Stimulated activated naive B cell treated with anti-CD40 and anti-IgM and Interleukin-4, amounts not matched to agents 10 μg/mL and 1 μg/mL and 100 μg/mL, for 72 hours (primary cell): ENCODE measurements around the gene OPTC.
"Not testable (repeated sequence)": the region's sequence is repeated elsewhere in the genome, so short reads cannot be mapped to it uniquely, and the experiment has no call there.

Source experiments
- ATAC-seq, 2 donors: fragments of 150-1000 bp; cut with Tn5 transposase; replicated peaks; 2 replicates each; pipeline ENCODE4 v1.10.0; 2021; ENCODE audit warnings: moderate library complexity in 1 of 2
- DNase-seq: peaks from one replicate; pipeline ENCODE4 v3.0.0; 2021
- H3K27ac Mint-ChIP-seq: one replicate; pipeline ENCODE4 v1.8.0; 2022; ENCODE audit warnings: mild to moderate bottlenecking, mixed read lengths
- H3K27me3 Mint-ChIP-seq, 2 donors: one replicate each; pipeline ENCODE4 v1.8.0; 2022; ENCODE audit warnings: mixed read lengths in 2 of 2
- H3K36me3 Mint-ChIP-seq, 2 donors: one replicate each; pipeline ENCODE4 v1.8.0; 2022; ENCODE audit warnings: mixed read lengths in 2 of 2, mild to moderate bottlenecking in 1 of 2
- H3K4me1 Mint-ChIP-seq, 2 donors: one replicate each; pipeline ENCODE4 v1.8.0; 2022; ENCODE audit warnings: mixed read lengths in 2 of 2, mild to moderate bottlenecking in 1 of 2
- H3K4me3 Mint-ChIP-seq, 2 donors: one replicate each; pipeline ENCODE4 v1.8.0; 2022; ENCODE audit warnings: mild to moderate bottlenecking in 2 of 2, mixed read lengths in 2 of 2, moderate library complexity in 1 of 2
- H3K9me3 Mint-ChIP-seq, 2 donors: one replicate each; pipeline ENCODE4 v1.8.0; 2022; ENCODE audit warnings: mixed read lengths in 2 of 2, mild to moderate bottlenecking in 1 of 2

Gene OPTC

DNA sequence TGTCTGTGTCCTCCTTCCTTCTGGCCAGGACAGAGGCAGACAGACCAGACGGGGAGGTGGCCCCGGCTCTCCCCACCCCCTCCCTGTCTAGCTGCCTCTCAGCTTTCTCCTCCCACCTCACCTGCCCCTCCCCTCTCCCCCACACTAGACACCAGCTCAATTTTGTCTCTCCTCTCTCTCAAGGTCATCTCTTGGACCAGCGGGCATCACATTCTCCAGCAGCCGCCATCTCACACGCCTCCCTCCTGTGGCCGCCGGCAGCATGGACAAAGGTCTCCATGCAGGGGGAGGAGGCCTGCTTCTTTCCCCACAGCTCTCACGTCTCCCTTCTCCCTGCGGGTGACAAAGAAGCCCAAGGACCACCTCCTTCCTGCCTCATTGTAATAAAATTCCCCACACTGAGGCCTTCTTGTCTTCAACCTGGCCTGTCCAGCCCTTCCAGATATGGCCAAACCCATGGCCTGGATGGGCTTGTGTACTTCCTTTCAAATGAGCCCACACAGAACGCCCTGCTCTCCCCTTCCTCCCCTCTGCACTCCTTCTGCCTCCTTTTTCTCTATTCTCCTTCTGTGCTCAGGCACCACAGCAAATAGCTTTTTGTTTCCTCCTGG is 14.6 kb downstream of the OPTC start:
- DNase-seq = no peak
- no peaks in the 10 kb centered on the region for H3K9me3 Mint-ChIP-seq
- peaks cover 3 to 4% of the 10 kb centered on the region in 2 donors for H3K27me3 Mint-ChIP-seq
- ATAC-seq = no peak
- H3K27ac Mint-ChIP-seq = no peak overlapping the region
- H3K4me1 Mint-ChIP-seq = peaks cover 12 to 21% of the 10 kb centered on the region in 2 donors
- H3K4me3 Mint-ChIP-seq = no peak overlapping the region
- H3K36me3 Mint-ChIP-seq = peaks cover 0 to 2% of the 10 kb centered on the region in 2 donors

DNA sequence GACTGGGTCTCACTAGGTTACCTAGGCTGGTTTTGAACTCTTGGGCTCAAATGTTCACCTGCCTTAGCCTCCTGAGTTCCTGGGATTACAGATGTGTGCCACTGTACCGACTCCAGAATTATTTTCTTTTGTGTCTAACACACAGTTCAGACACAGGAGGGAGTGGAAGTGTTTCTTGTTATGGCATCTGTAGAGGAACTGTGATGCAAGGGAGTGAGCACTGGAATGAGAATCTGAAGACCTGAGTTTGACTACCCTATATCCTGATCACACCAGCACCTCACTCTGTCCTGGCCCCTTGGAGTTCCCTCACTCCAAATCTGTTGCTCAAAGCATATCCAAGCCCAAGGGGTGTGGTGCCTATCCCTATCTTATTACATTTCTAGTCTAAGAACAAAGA is 15.2 kb downstream of the OPTC start:
- peaks cover 16 to 26% of the 10 kb centered on the region in 2 donors for H3K4me1 Mint-ChIP-seq

GRCh38 chr1:203511513-203511912 is 17.6 kb downstream of the OPTC start:
- Mint-ChIP-seq H3K4me1 (peaks cover 16 to 32% of the 10 kb centered on the region in 2 donors), H3K36me3 (no peaks in the 10 kb centered on the region), H3K4me3 (no peak overlapping the region), H3K27ac (no peak overlapping the region), H3K27me3 (peaks cover 7 to 10% of the 10 kb centered on the region in 2 donors), H3K9me3 (no peaks in the 10 kb centered on the region)
- ATAC-seq (no peak), DNase-seq (no peak)

More for the DNA sequence above, 15.2 kb downstream of the OPTC start:
- Mint-ChIP-seq H3K36me3 (peaks cover 0 to 2% of the 10 kb centered on the region in 2 donors), H3K27ac (no peak overlapping the region), H3K4me3 (no peak overlapping the region), H3K27me3 (no peaks in the 10 kb centered on the region), H3K9me3 (no peaks in the 10 kb centered on the region)
- ATAC-seq (no peak), DNase-seq (no peak)

- Mint-ChIP-seq H3K36me3 (no peaks in the 10 kb centered on the region), H3K4me1 (peaks cover 16 to 32% of the 10 kb centered on the region in 2 donors), H3K27ac (no peak overlapping the region), H3K9me3 (no peaks in the 10 kb centered on the region), H3K4me3 (no peak overlapping the region), H3K27me3 (peaks cover 7 to 10% of the 10 kb centered on the region in 2 donors)
- ATAC-seq (no peak), DNase-seq (no peak)
Measured at GRCh38 chr1:203511930-203512329, 18.0 kb downstream of the OPTC start.

DNA sequence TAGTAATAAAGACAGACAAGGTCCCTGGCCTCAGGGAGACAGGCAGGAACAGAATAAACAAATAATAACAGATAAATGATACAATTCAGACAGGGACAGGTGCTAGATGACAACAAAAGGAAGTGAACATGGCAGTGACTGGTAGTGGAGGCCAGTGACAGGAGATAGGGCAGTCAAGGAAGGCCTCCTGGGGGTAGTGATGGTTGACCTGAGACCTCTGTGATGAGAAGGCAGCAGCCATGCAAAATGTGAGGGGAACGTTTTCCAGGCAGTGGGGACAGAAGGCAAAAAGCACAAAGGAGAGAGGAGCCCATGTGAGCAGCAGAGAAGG is 18.5 kb downstream of the OPTC start:
- Mint-ChIP-seq H3K27me3 (peaks cover 7 to 10% of the 10 kb centered on the region in 2 donors), H3K27ac (peak overlapping the region; percentile 78), H3K36me3 (no peaks in the 10 kb centered on the region), H3K9me3 (no peaks in the 10 kb centered on the region), H3K4me1 (peaks cover 16 to 32% of the 10 kb centered on the region in 2 donors), H3K4me3 (no peak overlapping the region)
- ATAC-seq (peak in 1 of 2 donors; percentile 20), DNase-seq (no peak)

DNA sequence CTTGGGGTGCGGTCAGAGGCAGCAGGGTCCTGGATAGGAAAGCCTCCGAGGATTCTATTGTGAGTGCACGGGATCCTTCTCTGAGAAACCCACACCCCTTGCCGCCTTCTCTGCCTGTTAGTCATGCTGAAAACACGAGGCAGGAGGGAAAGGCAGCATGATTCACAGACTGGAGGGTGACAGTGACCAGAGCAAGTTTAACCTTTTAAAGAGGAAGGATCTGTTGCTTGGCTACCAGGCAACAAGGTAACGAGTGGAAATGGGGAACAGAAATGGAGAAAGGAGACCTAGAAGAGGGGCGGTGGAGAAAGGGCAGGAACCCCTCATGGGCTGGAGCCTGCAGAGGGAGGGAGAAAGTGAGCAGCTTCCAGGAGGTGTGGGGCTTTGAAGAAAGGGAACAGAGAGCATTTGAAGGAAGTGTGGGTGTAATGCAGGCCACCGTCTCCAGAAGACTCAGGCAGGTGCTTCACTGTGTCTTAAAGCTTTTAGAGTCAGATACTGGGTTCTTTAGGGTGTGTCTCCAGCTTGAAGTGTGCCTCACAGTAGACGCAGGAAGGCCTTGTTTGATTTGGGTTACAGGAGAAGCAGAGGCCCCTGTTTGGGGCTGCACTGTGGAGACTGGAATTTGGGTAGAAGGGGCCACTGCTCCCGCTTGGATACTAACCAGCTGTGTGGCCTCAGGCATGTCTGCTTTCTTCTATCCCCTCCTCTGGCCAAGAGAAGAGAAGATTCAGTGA is 19.1 kb downstream of the OPTC start:
- Mint-ChIP-seq H3K4me1 (peaks cover 16 to 32% of the 10 kb centered on the region in 2 donors), H3K9me3 (no peaks in the 10 kb centered on the region), H3K27me3 (peaks cover 7 to 10% of the 10 kb centered on the region in 2 donors), H3K27ac (peak overlapping the region; percentile 78), H3K36me3 (no peaks in the 10 kb centered on the region), H3K4me3 (no peak overlapping the region)
- peak; percentile 92 to 94 for ATAC-seq
- DNase-seq = peak; percentile 63

GRCh38 chr1:203513585-203514031 is 19.7 kb downstream of the OPTC start:
- Mint-ChIP-seq H3K27me3 (peaks cover 7 to 10% of the 10 kb centered on the region in 2 donors), H3K9me3 (no peaks in the 10 kb centered on the region), H3K27ac (peak overlapping the region; percentile 21), H3K4me1 (peaks cover 17 to 32% of the 10 kb centered on the region in 2 donors), H3K4me3 (no peak overlapping the region), H3K36me3 (no peaks in the 10 kb centered on the region)
- ATAC-seq (no peak), DNase-seq (no peak)

DNA sequence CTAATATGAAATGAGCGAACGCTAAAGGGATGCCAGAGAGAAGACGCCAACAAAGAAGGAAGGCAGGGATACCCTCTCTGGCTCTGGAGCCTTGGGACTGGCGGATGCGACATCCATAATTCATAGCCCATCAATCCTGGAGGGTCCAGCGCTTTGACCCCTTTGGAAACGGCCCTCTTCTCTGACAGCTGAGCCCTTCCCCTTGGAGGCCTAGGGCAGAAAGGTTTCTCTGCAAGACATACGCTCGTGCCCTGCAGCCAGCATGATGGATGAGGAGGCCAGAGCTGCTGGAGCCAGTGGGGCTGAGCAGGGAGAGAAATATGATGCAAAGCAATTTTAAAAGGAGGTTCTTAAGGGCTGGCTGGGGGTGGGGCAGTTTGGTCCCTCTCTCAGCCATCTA is 22.2 kb downstream of the OPTC start:
- ATAC-seq (no peak), DNase-seq (no peak)
- Mint-ChIP-seq H3K9me3 (no peaks in the 10 kb centered on the region), H3K4me3 (no peak overlapping the region), H3K36me3 (no peaks in the 10 kb centered on the region), H3K27me3 (peaks cover 7 to 10% of the 10 kb centered on the region in 2 donors), H3K27ac (no peak overlapping the region), H3K4me1 (peaks cover 18 to 32% of the 10 kb centered on the region in 2 donors)

GRCh38 chr1:203516906-203517305 is 23.0 kb downstream of the OPTC start:
- ATAC-seq = no peak
- H3K4me3 Mint-ChIP-seq = no peak overlapping the region
- no peak for DNase-seq
- H3K27me3 Mint-ChIP-seq = peaks cover 7 to 10% of the 10 kb centered on the region in 2 donors
- H3K27ac Mint-ChIP-seq = no peak overlapping the region
- peaks cover 18 to 27% of the 10 kb centered on the region in 2 donors for H3K4me1 Mint-ChIP-seq
- H3K36me3 Mint-ChIP-seq = no peaks in the 10 kb centered on the region
- H3K9me3 Mint-ChIP-seq = no peaks in the 10 kb centered on the region

GRCh38 chr1:203517426-203518110 is 23.6 kb downstream of the OPTC start:
- DNase-seq (no peak), ATAC-seq (no peak)
- Mint-ChIP-seq H3K27ac (no peak overlapping the region), H3K9me3 (no peaks in the 10 kb centered on the region), H3K36me3 (no peaks in the 10 kb centered on the region), H3K4me3 (no peak overlapping the region), H3K4me1 (peaks cover 15 to 21% of the 10 kb centered on the region in 2 donors), H3K27me3 (peaks cover 7 to 10% of the 10 kb centered on the region in 2 donors)

- H3K4me3 Mint-ChIP-seq, H3K27ac Mint-ChIP-seq, DNase-seq, H3K27me3 Mint-ChIP-seq, H3K9me3 Mint-ChIP-seq, H3K36me3 Mint-ChIP-seq, ATAC-seq: not testable (repeated sequence)
- peaks cover 10 to 15% of the 10 kb centered on the region in 2 donors for H3K4me1 Mint-ChIP-seq
Measured at GRCh38 chr1:203518139-203518538, 24.2 kb downstream of the OPTC start.

GRCh38 chr1:203518541-203518940 is 24.6 kb downstream of the OPTC start:
- Mint-ChIP-seq H3K4me1 (peaks cover 8 to 11% of the 10 kb centered on the region in 2 donors), H3K36me3 (no peaks in the 10 kb centered on the region), H3K27ac (no peak overlapping the region), H3K27me3 (peaks cover 7 to 10% of the 10 kb centered on the region in 2 donors), H3K4me3 (no peak overlapping the region), H3K9me3 (no peaks in the 10 kb centered on the region)
- ATAC-seq = no peak
- no peak for DNase-seq

DNA sequence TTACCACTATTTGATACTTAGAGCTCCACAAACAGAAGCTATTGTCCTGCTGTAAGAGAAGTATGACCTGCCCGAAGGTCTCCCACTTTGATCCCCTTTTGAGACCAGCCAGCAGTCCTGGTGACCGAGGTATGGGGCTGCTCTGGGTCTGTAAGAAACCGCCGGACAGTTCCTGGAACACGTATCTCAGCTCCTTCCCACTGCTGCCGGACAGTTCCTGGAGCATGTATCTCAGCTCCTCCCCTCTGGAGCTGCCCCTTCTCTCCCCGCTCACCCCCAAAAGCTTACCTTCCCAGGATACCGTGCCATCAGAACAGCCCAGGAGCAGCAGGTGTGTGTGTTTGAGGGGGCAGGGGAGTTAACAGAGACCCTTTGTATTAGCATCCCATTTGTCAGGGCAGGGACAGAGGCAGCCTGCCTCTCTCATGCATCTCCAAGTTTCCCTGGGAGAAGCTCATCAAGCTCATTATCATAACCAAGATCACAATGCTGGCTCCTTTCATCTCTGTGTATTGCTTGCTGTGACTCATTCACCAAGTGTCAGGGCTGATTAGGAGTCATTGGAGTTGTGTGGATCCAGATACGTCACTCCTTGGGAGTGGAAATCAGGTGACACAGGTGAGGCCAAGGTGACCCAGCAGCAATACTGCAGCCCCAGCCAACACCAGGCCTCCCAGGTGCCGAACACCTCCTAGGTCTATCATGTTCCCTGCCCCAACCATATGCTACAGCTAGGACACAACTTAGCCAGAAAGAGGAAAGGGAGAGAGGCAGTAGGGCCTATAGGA is 25.3 kb downstream of the OPTC start:
- Mint-ChIP-seq H3K27me3 (peaks cover 7 to 10% of the 10 kb centered on the region in 2 donors), H3K4me1 (peaks cover 4% of the 10 kb centered on the region in 2 donors), H3K27ac (no peak overlapping the region), H3K9me3 (no peaks in the 10 kb centered on the region), H3K4me3 (no peak overlapping the region), H3K36me3 (no peaks in the 10 kb centered on the region)
- DNase-seq (no peak), ATAC-seq (no peak)

GRCh38 chr1:203519896-203520295 is 25.9 kb downstream of the OPTC start:
- ATAC-seq (no peak), DNase-seq (no peak)
- peaks cover 0 to 2% of the 10 kb centered on the region in 2 donors for H3K4me1 Mint-ChIP-seq
- no peak overlapping the region for H3K4me3 Mint-ChIP-seq
- H3K36me3 Mint-ChIP-seq = no peaks in the 10 kb centered on the region
- no peak overlapping the region for H3K27ac Mint-ChIP-seq
- no peaks in the 10 kb centered on the region for H3K9me3 Mint-ChIP-seq
- H3K27me3 Mint-ChIP-seq = peaks cover 6 to 7% of the 10 kb centered on the region in 2 donors
